ENCODE data around the gene PTPN23. TPM values are rescaled to one million over a fixed set of nuclear protein-coding genes. Genes with fewer than 3 reads are reported as not detected.
"Not testable (repeated sequence)": the region's sequence is repeated elsewhere in the genome, so short reads cannot be mapped to it uniquely, and the experiment has no call there.

PTPN23 gene
- total RNA-seq, 2 donors from 2014 or later = 28.7 to 32.0 TPM

- H3K9me3 Mint-ChIP-seq = peaks cover 15% of the 10 kb centered on the region
- H3K27ac Mint-ChIP-seq = peak overlapping the region; percentile 73
- peaks cover 16% of the 10 kb centered on the region for H3K4me1 Mint-ChIP-seq
- peaks cover 6% of the 10 kb centered on the region for H3K36me3 Mint-ChIP-seq (ENCODE audit: low read depth)
- ATAC-seq (replicated peaks) = no peak
- peak overlapping the region; percentile 48 for H3K4me3 Mint-ChIP-seq
- no peaks in the 10 kb centered on the region for H3K27me3 Mint-ChIP-seq
Observed at GRCh38 chr3:47362701-47363100, 18.1 kb upstream of the PTPN23 start.

- Mint-ChIP-seq H3K27ac (no peak overlapping the region), H3K4me3 (no peak overlapping the region), H3K4me1 (peaks cover 10% of the 10 kb centered on the region), H3K27me3 (peaks cover 4% of the 10 kb centered on the region), H3K9me3 (peaks cover 6% of the 10 kb centered on the region), H3K36me3 (ENCODE audit: low read depth) (peaks cover under 1% of the 10 kb centered on the region)
- no peak for ATAC-seq (replicated peaks)
Observed at GRCh38 chr3:47365213-47366153, 15.3 kb upstream of the PTPN23 start.

DNA sequence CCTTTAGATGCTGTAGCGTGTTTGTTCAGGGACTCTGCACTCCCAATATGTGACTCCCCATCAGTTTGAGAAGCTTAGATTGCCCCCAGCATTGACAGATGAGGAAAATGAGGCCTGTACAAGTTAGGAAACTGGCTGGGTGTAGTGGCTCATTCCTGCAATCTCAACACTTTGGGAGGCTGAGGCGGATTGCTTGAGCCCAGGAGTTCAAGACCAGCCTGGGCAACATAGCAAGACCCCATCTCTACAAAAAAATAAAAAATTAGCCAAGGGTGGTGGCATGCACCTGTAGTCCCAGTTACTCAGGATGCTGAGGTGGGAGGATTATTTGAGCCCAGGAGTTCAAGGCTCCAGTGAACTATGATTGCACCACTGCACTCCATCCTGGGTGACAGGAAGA, 14.0 kb upstream of the PTPN23 start:
- peaks cover 6% of the 10 kb centered on the region for H3K9me3 Mint-ChIP-seq
- H3K36me3 Mint-ChIP-seq (ENCODE audit: low read depth) = no peaks in the 10 kb centered on the region
- H3K4me1 Mint-ChIP-seq = peaks cover 10% of the 10 kb centered on the region
- H3K4me3 Mint-ChIP-seq = no peak overlapping the region
- no peak for ATAC-seq (replicated peaks)
- no peak overlapping the region for H3K27ac Mint-ChIP-seq
- H3K27me3 Mint-ChIP-seq = peaks cover 4% of the 10 kb centered on the region

DNA sequence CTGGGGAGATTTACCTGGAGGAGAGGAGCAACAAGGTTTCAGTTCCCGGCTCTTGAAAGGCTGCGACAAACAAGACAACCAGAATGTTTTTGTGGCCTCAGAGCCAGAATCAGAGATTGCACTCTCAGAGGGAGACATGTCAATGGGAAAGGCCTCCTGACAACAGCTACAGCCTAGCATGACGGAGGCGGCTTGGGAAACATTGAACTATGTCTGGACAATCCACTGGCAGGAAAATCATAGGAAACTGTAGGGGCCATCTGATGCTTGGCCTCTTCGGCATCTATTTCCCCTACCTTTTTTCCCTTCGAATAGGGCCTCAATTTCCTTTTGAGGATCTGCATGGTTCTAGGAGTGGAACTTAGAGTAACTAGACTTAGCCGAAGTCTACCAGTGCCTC, 13.2 kb upstream of the PTPN23 start:
- no peak overlapping the region for H3K4me3 Mint-ChIP-seq
- H3K4me1 Mint-ChIP-seq = peaks cover 5% of the 10 kb centered on the region
- H3K27me3 Mint-ChIP-seq = peaks cover 4% of the 10 kb centered on the region
- ATAC-seq (replicated peaks) = no peak
- H3K36me3 Mint-ChIP-seq (ENCODE audit: low read depth) = no peaks in the 10 kb centered on the region
- H3K9me3 Mint-ChIP-seq = peaks cover 3% of the 10 kb centered on the region
- H3K27ac Mint-ChIP-seq = no peak overlapping the region

GRCh38 chr3:47370020-47370419, 10.8 kb upstream of the PTPN23 start:
- not testable (repeated sequence) for H3K4me1 Mint-ChIP-seq; H3K27ac Mint-ChIP-seq; H3K36me3 Mint-ChIP-seq (ENCODE audit: low read depth); H3K4me3 Mint-ChIP-seq; ATAC-seq (replicated peaks); H3K27me3 Mint-ChIP-seq; H3K9me3 Mint-ChIP-seq

GRCh38 chr3:47370887-47371697, 9.7 kb upstream of the PTPN23 start:
- Mint-ChIP-seq H3K27ac (no peak overlapping the region), H3K27me3 (peaks cover 4% of the 10 kb centered on the region), H3K4me3 (no peak overlapping the region), H3K36me3 (ENCODE audit: low read depth) (no peaks in the 10 kb centered on the region), H3K9me3 (no peaks in the 10 kb centered on the region), H3K4me1 (no peaks in the 10 kb centered on the region)
- peak; percentile 45 for ATAC-seq (replicated peaks)

GRCh38 chr3:47374587-47374986, 6.2 kb upstream of the PTPN23 start:
- ATAC-seq (replicated peaks) = no peak
- Mint-ChIP-seq H3K4me3 (no peak overlapping the region), H3K27ac (no peak overlapping the region), H3K27me3 (no peaks in the 10 kb centered on the region), H3K9me3 (no peaks in the 10 kb centered on the region), H3K36me3 (ENCODE audit: low read depth) (no peaks in the 10 kb centered on the region), H3K4me1 (peaks cover 2% of the 10 kb centered on the region)

DNA sequence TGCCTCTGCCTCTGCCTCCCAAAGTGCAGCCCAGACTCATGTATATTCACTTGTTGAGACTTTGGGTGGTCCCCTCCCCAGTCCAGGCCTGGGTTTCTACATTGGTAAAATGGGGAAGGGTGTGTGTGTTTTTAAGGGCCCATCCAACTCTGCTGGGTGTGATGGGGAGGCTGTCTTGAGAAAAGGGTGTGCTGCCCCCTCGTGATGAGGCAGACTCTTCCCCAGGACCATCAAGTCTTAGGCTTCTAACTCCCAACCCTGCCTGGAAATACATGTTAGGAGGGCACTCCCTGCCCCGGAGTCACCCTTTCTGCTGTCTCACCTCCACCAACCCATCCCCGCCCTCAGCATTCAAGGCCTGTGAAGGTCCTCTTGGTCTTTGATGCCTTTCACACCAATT, 4.4 kb upstream of the PTPN23 start:
- H3K4me1 Mint-ChIP-seq = peaks cover 11% of the 10 kb centered on the region
- H3K27me3 Mint-ChIP-seq = no peaks in the 10 kb centered on the region
- no peak for ATAC-seq (replicated peaks)
- H3K9me3 Mint-ChIP-seq = no peaks in the 10 kb centered on the region
- H3K4me3 Mint-ChIP-seq = no peak overlapping the region
- peaks cover 14% of the 10 kb centered on the region for H3K36me3 Mint-ChIP-seq (ENCODE audit: low read depth)
- no peak overlapping the region for H3K27ac Mint-ChIP-seq

DNA sequence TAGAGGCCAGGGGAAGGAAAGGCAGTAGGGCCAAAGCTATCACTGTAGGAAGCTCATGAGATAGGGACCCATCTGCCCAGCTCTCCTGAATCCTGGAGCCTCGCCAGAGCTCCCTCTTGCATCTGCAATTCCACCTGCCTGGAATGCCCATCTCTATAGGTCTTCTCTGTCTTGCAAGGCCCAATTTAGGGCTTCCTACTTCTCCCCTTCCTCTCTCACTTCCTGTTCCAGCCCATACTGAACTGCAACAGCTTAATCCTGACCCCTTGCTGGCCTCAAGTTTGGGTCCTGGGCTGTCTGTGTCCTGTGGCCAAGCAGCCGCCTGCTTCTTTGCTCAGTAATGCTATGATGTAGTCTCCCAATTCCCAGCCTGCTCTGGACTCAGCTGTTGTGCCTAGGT, 3.6 kb upstream of the PTPN23 start:
- no peak for ATAC-seq (replicated peaks)
- H3K27me3 Mint-ChIP-seq = no peaks in the 10 kb centered on the region
- H3K36me3 Mint-ChIP-seq (ENCODE audit: low read depth) = peaks cover 20% of the 10 kb centered on the region
- H3K4me3 Mint-ChIP-seq = no peak overlapping the region
- no peaks in the 10 kb centered on the region for H3K9me3 Mint-ChIP-seq
- no peak overlapping the region for H3K27ac Mint-ChIP-seq
- peaks cover 16% of the 10 kb centered on the region for H3K4me1 Mint-ChIP-seq

GRCh38 chr3:47378869-47379268, 2.0 kb upstream of the PTPN23 start:
- H3K36me3 Mint-ChIP-seq (ENCODE audit: low read depth) = peaks cover 31% of the 10 kb centered on the region
- no peaks in the 10 kb centered on the region for H3K27me3 Mint-ChIP-seq
- no peaks in the 10 kb centered on the region for H3K9me3 Mint-ChIP-seq
- H3K4me1 Mint-ChIP-seq = peaks cover 27% of the 10 kb centered on the region
- ATAC-seq (replicated peaks) = no peak
- peak overlapping the region; percentile 99 for H3K27ac Mint-ChIP-seq
- peak overlapping the region; percentile 94 for H3K4me3 Mint-ChIP-seq

- peak overlapping the region; percentile 94 for H3K4me3 Mint-ChIP-seq
- H3K9me3 Mint-ChIP-seq = no peaks in the 10 kb centered on the region
- peaks cover 28% of the 10 kb centered on the region for H3K4me1 Mint-ChIP-seq
- peak overlapping the region; percentile 99 for H3K27ac Mint-ChIP-seq
- H3K36me3 Mint-ChIP-seq (ENCODE audit: low read depth) = peaks cover 33% of the 10 kb centered on the region
- no peaks in the 10 kb centered on the region for H3K27me3 Mint-ChIP-seq
- ATAC-seq (replicated peaks) = no peak
Observed at GRCh38 chr3:47379411-47379899, 1.4 kb upstream of the PTPN23 start.

DNA sequence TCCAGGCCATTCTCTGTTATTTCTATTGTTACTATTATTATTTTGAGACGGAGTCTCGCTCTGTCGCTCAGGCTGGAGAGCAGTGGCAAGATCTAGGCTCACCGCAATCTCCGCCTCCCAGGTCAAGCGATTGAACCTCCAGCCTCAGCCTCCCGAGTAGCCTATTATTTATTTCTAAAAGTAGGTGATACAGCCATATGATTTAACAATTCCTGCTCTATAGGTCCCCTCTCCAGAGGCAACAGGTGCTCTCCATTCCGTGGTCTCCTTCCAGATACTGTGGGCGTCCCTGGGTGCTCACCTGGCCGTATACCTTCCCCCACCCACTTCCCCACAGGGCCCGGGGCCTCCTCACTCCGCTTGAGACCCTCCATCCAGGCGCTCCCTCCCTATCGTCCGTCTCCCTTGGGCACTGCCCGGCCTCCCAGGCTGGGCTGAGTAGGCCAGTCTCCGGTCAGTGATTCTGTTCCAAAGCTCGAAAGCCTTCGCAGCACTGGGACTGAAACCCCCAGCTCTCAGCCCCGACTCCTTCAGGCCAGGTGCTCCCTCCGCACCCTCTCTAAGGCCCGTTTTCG, 708 bp upstream of the PTPN23 start:
- H3K36me3 Mint-ChIP-seq (ENCODE audit: low read depth) = peaks cover 40% of the 10 kb centered on the region
- peak overlapping the region; percentile 94 for H3K4me3 Mint-ChIP-seq
- H3K27ac Mint-ChIP-seq = peak overlapping the region; percentile 99
- H3K4me1 Mint-ChIP-seq = peaks cover 28% of the 10 kb centered on the region
- no peaks in the 10 kb centered on the region for H3K9me3 Mint-ChIP-seq
- no peak for ATAC-seq (replicated peaks)
- no peaks in the 10 kb centered on the region for H3K27me3 Mint-ChIP-seq

- H3K4me1 Mint-ChIP-seq = peaks cover 36% of the 10 kb centered on the region
- H3K36me3 Mint-ChIP-seq (ENCODE audit: low read depth) = peaks cover 54% of the 10 kb centered on the region
- H3K27me3 Mint-ChIP-seq = no peaks in the 10 kb centered on the region
- H3K27ac Mint-ChIP-seq = peak overlapping the region; percentile 99
- ATAC-seq (replicated peaks) = peak; percentile 71
- peak overlapping the region; percentile 94 for H3K4me3 Mint-ChIP-seq
- H3K9me3 Mint-ChIP-seq = no peaks in the 10 kb centered on the region
Observed at GRCh38 chr3:47381317-47382157, 716 bp downstream of the PTPN23 start.

DNA sequence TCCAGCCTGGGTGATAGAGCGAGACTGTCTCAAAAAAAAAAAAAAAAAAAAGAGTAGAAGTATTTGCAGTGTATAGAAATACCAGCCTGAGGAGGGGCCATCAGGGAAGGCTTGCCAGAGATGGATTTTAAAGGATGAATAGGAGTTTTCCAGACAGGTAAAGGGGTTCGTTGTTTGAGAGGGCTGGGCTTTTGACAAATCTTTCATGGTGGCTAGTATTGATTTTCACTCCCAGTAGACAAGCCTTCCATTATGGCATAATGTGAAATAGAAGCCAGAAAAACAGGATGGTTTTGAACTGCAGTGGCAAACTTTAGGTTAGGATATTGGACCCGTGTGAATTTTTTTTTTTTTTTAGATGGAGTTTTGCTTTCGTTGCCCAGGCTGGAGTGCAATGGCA, 3.6 kb downstream of the PTPN23 start:
- Mint-ChIP-seq H3K4me1 (peaks cover 41% of the 10 kb centered on the region), H3K27me3 (no peaks in the 10 kb centered on the region)

More for the DNA sequence above, 3.6 kb downstream of the PTPN23 start:
- H3K36me3 Mint-ChIP-seq (ENCODE audit: low read depth) = peaks cover 82% of the 10 kb centered on the region
- no peak overlapping the region for H3K4me3 Mint-ChIP-seq
- no peak for ATAC-seq (replicated peaks)
- H3K9me3 Mint-ChIP-seq = no peaks in the 10 kb centered on the region
- no peak overlapping the region for H3K27ac Mint-ChIP-seq
